Fibroblast of the aortic adventitia (primary cell): ENCODE data around the gene RAB25. TPM values are rescaled to one million over a fixed set of nuclear protein-coding genes. Genes with fewer than 3 reads are reported as not detected.

Source experiments
- DNase-seq: peaks from one replicate; pipeline ENCODE4 v3.0.0-alpha.2; 2010; ENCODE audit warnings: low read depth
- H3K4me3 ChIP-seq: 2 replicates; pipeline ENCODE4 v1.5.1; 2011; ENCODE audit warnings: low read depth, mild to moderate bottlenecking, control low read depth, low read length, moderate library complexity
- CTCF ChIP-seq: IDR thresholded peaks from 2 replicates; pipeline ENCODE4 v1.5.1; 2011; ENCODE audit warnings: mild to moderate bottlenecking, low read length, control low read depth, inconsistent platforms; ENCODE audit not compliant: insufficient read depth
- total RNA-seq: library from RNA; depleted of rRNA; stranded (reverse); fragments of >200 nt; gene quantifications from 2 replicates; pipeline ENCODE4 v1.2.3, GENCODE V29; 2012; ENCODE audit warnings: low replicate concordance

RAB25 gene
- total RNA-seq, 1 donor = not detected

GRCh38 chr1:156073110-156073687 lies 12.2 kb downstream of the RAB25 start:
- no peak for DNase-seq
- TF ChIP-seq CTCF = no peak
- no peak overlapping the region for H3K4me3 ChIP-seq

- TF ChIP-seq CTCF = no peak
- no peak for DNase-seq
- no peak overlapping the region for H3K4me3 ChIP-seq
Measured at GRCh38 chr1:156073740-156074139, 12.8 kb downstream of the RAB25 start.

- H3K4me3 ChIP-seq = no peak overlapping the region
- no peak for TF ChIP-seq CTCF
- no peak for DNase-seq
Measured at GRCh38 chr1:156074661-156075060, 13.7 kb downstream of the RAB25 start.

GRCh38 chr1:156075162-156075561 lies 14.2 kb downstream of the RAB25 start:
- no peak overlapping the region for H3K4me3 ChIP-seq
- DNase-seq = no peak
- TF ChIP-seq CTCF = no peak

GRCh38 chr1:156075775-156076204 lies 14.8 kb downstream of the RAB25 start:
- no peak for TF ChIP-seq CTCF
- no peak for DNase-seq
- H3K4me3 ChIP-seq = no peak overlapping the region

GRCh38 chr1:156076609-156077429 lies 15.9 kb downstream of the RAB25 start:
- no peak for DNase-seq
- no peak for TF ChIP-seq CTCF
- no peak overlapping the region for H3K4me3 ChIP-seq
